GM21576 (cell line): ENCODE data around the gene FIS1.

ENCODE experiments used
- ATAC-seq: cut with Tn5 transposase; IDR thresholded peaks from one replicate; pipeline ENCODE4 v1.9.1; 2021; ENCODE audit warnings: mild to moderate bottlenecking, moderate library complexity; ENCODE audit not compliant: unreplicated experiment

The FIS1 gene

DNA sequence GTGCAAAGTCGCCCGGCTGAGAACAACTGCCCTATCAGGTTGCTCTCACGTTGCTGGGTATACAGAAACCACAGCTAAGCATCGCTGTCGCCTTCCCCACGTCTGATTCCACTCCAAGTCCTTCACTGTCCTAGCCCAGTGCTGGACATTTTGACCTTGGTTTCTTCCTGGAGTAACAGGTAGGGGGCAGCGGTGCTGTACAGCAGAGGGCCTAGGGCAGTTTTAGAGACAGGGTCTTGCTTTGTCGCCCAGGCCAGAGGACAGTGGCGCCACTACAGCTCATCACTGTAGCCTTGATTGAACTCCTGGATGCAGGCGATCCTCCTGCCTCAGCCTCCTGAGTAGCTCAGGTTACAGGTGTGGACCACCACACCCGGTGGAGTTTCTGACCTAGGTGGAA is 9.8 kb downstream of the FIS1 start:
- no peak for ATAC-seq

DNA sequence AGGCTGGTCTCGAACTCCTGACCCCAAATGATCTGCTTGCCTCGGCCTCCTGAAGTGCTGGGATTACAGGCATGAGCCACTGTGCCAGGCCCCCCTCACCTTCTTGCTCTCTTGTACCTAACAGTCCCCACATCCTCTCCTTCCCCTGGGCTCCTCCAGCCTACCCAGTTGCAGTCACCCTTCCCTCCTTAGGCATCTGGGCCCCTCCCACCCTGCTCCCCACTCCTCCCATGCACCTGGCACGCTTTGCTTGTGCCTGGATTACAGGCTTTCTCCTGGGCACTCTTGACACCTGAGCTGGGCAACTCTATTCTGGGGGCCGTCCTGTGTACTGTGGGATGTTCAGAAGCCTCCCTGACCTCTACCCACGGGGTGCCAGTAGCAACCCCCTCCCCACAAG is 10.2 kb downstream of the FIS1 start:
- ATAC-seq, result no peak

DNA sequence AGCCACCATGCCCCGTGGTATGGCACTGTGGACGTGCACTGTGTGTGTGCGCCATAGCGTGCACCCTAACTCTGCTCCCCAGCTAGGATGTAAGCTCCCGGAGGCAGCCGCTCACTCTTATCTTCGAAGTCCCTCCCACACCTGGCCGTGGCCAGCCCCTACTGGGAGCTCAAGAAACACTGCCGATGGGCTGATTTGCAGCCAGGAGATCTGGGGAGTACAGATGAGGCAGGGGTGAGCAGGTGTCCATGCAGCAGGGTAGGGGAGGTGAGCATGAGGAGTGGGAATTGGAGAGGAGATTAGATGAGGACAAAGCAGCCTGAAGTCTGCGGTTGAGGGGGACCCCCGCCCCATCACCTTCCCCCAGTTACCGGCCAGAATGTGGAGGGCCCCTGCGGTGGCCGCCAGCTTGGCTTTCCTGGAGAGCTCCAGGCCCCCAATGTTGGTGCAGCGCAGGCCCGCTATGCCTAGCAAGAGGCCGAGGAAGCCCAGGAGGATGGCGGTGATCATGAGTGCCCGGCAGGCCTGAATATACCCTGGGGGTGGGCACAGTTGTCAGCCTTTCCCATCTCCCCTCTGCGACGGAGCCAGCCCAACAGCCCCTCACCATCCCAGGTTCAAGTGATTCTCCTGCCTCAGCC is 10.9 kb downstream of the FIS1 start:
- ATAC-seq, result no peak

DNA sequence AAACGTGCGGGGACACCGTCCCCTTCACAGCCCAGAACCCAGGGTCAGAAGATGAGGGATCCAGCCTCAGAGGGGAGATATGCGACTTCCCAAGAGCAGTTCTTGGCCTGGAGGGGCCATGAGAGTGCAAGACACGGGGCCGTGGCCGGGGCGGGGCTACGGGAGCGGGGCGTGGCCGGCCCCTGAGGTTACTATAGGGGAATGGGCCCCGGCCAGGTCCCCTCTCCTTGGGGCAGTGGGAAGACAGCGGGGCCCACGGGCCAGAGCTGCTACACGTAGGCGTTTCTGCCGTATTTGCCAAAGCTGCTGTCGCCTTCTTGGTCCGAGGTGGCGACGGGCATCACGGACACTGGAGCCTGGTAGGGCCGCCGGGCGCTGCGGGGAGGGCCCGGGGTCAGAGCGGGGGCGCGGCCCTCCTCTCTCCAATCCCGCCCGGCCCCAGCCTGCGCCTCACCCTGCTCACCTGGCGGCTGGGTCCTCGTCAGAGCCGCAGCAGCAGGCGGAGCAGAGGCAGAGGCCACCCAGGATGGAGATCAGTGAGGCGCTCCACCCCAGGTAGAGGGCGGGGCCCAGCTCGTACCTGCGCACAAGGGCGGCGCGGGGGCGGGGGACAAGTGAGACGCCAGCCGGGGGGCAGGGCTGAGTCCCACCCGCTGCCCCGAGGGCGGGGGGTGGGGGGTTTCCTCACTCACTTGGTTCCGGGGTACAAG is 12.6 kb downstream of the FIS1 start:
- ATAC-seq, result no peak

DNA sequence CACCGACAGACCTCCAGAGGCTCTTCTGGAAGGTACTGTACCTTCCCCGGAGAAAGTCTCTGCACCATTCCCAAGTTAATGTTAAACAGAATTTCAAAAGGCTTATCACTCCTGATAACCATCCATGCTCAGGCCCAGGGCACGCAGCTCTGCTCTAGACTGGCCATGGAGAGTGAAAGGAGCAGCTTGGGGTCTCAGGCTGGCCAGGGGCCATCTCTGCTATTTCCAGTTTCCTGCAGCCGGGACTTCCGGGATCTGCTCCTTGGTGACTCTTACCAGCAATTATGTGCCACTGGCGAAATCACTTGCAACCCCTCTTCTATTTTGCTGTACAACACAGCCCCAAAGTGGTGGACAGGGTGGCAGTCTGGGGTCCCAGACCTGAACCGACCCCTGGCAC is 13.2 kb downstream of the FIS1 start:
- ATAC-seq, result no peak

DNA sequence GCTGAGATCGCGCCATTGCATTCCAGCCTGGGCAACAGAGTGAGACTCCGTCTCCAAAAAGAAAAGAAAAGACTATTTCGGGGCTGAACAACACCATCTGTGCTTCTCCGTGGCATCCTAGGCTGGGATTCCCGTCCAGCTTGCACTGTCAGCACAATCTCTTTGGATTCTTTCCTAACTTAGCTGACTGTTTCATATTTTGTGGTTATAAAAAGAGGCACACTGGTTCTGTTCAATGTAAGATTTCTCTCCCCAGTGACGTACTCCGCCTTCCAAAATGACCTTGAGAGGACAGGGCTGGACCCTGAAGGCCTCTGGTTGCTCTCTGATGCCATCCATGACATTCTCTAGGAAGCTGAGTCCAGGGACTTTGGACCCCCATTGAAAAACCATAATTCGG is 18.2 kb downstream of the FIS1 start:
- no peak for ATAC-seq

DNA sequence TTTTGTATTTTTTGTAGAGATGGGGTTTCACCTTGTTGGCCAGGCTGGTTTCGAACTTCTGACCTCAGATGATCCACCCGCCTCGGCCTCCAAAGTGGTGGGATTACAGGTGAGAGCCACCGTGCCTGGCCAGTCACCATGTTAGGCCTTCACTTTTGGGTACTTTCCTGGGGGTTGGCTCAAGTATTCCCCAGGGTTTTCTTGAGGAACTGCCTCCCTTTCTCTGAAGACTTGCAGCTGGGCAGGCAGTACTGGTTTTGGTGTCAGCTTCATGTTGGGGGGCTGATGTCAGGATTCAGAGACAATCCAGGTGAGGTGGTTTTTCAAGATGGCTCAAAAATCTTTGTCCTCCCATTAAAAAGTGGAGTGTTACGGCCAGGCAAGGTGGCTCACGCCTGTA is 19.2 kb downstream of the FIS1 start:
- no peak for ATAC-seq

DNA sequence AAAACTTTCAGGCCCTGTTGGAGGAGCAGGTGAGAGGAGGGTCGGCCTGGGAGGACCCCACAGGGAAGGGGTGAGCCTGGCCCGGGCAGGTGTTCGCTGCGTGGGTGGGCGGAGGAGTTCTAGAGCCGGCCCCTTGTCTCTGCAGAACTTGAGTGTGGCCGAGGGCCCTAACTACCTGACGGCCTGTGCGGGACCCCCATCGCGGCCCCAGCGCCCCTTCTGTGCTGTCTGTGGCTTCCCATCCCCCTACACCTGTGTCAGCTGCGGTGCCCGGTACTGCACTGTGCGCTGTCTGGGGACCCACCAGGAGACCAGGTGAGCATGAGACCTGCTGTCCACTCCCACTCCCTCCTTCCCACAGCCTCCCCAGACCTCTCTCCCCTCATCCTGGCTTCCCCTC is 21.4 kb downstream of the FIS1 start:
- ATAC-seq, result no peak

DNA sequence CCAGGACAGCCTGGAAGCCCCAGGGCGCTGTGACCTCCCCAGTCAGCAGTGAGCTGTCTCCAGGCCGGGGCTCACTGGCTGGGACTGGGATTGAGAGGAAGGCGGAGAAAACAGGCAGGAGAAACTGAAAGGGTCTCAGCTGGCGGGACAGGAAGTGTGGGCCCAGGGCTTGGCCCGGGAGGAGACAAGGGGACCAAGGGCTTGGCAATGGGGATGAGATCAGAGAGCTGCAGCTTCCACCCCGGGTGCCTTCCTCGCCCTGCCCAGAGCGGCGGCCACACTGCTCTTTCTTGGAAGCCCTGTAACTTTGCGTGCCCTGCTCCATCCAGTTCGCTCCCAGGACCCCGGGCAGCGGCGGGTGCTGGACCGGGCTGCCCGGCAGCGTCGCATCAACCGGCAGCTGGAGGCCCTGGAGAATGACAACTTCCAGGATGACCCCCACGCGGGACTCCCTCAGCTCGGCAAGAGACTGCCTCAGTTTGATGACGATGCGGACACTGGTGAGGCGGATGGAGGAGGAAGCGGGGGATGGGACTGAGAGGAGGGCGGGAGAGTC is 22.5 kb downstream of the FIS1 start:
- no peak for ATAC-seq

DNA sequence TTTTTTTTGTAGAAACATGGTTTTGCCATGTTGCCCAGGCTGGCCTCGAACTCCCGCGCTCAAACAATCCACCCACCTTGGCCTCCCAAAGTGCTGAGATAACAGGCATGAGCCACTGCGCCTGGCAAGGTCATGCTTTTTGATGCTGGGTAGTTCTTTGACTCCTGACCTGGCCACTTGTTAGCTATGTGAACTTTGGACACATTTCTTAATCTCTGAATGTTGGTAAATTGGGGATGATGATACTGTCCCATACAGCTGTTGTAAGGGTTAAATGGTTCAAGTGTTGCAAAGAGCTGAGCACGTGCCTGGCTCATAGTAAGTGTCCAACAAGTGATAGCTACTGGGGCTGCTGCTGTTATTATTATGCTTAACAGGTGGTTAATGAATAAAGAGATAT is 24.6 kb downstream of the FIS1 start:
- ATAC-seq, result no peak

DNA sequence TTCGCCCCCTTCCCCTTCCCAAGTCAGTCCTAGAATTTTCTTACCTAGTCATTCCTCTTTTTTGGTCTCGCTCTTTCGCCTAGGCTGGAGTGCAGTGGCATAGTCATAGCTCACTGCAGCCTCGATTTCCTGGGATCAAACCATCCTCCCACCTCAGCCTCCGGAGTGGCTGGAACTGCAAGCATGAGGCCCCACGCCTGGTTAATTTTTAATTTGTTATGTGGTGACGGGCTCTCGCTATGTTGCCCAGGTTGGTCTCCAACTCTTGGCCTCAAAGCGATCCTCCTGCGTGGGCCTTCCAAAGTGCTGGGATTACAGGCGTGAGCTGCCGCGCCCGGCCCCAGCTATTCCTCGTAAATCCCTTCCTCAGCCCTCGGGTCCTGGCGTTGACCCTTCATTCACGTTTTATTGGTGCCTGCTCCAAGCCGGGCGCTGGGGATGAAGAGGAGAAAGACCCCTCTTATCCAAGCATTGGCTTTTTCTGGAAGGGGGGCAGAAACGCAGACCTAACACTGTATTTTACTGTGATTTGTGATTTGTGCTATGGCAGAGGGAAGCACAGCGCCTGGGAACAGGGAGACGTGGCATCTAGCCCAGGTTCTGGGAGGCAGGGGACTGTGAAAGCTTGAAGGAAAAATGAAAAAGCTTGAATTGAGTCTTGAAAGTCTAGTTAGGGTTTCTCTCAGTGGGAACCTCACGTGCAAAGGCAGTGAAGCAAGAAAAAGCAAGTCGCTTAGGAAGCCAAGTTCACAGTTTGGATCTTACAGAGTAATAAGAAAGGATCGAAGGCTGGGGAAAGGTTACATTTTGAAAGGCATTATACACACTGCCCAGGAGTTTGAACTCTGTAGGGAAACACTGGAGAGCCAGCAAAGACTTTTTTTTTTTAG is 26.4 kb downstream of the FIS1 start:
- ATAC-seq, result no peak

DNA sequence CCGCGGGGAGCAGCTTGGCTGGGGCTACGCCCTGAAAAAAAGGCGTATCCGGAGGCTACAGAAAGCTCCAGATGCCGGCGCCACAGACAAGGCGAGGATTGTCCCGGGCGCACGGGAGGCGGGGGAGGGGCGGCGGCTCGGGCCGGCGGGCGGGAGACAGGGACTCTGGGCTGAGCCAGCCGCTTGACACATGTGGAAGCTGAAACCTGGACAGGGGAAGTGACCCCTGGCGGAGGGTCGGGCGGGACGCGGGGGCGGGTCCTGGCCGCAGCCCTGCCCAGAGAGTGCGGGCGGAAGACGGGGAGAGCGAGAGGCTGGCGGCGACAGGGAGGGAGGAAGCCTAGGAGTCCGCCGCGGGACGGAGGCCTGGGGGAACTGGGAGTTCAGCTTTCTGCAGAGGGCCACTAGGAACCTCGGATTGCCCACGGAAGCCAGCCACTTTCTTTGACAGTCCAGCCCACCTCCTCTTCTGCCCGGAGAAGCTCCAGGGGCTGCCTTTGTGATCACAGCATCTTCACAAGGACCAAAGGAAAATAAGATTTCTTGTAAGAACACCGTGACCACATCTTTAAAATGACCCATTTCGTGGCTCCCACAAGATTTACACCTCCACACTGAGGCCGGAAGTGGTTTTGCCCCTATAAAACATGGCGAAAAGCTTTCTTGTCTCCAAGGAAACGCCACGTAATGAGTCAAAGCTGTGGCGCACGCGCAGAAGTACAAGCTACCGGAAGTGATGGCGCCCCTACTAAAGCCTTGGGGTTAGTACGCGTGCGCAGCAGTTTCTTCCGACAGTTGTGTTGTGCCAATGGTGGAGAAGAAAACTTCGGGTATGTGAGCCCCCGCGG is 27.3 kb downstream of the FIS1 start, which contains the start of the genes PLOD3 and ZNHIT1:
Gene PLOD3 (minus strand): TSS at position 194 of the 848 bp plus-strand sequence. CDS start 307 bp downstream, outside the sequence.
Gene ZNHIT1 (plus strand): TSS at position 778 of the 848 bp plus-strand sequence. CDS start 31 bp downstream, at position 809.
- ATAC-seq, result peak; percentile 58

DNA sequence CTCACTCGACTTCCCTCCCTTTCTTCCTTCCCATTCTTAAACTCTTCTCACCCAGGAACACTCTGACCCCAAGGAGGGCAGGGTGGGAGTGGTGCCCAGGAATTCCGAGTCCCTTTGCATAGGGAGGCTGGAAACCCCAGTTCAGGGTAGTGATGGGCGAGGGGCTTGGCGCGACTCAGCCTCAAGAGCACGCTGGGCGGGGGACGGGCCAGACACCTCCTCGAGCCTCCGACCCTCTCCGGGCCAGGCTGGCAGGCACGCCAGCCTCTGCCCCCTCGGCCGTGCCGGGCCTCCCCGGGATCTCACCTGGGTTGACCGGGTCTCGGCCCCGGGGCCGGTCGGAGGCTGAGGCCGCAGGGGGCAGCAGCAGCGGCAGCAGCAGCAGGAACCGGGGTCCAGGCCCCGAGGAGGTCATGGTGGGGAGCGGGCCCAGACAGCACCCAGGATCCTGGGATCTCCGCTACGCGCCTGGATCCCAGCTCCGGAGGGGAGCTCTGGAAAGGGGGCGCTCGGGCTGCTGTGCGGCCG is 28.0 kb downstream of the FIS1 start:
- peak; percentile 31 for ATAC-seq

DNA sequence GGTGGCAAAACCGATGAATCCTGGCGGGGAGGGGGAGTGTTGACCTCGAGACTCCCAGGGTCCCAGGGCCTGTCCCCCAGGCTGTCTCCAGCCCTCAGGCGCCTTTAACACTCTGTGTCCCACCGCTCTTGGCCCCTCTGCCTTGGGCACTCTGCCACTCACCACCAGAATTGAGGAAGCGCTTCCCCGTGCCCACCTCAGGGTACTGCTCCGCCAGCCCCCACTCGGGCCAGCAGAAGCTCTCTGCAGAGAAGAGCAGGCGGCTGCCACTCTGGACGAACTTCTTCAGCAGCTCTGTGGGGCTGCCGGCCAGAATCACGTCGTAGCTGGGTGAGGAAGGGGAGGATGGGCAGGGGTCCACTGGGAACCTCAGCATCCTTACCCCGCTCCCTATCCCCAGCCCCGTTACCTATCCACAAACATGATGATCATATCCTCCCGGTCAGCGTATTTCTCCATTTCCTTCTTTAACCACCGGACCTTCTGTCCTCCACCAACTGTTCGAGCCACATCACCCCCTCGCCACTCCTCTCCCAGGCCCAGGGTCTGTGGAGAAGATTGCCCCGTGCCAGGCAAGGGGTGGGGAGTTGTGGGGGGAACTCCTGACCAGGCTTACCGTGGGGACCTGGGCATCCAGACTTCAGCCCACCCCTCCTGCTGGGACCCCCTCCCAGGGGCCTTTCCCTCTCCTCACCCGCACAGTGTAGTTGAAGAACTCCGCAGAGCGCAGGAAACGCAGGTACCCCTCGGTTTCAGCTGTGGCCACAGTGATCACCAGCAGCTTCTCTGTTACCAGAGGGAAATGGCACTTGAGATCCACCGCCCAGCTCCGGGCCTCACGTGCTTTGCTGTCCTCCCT is 28.7 kb downstream of the FIS1 start:
- no peak for ATAC-seq

DNA sequence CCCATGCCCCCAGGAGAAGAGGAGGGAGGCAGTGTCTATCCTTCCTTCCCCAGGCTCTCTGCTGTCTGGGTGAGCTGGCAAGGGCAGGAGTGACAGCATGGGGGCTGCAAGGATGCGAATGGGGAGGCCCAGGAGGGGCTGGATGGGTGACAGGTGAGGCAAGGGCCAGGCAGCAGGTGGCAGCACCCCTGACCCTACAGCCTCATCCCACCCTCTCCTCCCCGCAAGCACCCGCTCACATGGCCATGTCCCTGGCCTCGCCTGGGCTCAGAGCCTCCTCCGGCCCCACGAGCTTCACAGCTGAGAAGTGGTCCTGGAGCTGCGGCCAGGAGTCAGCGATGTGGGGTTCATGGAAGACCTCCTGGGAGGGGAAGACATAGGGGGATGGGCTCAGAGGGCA is 32.9 kb downstream of the FIS1 start:
- no peak for ATAC-seq

DNA sequence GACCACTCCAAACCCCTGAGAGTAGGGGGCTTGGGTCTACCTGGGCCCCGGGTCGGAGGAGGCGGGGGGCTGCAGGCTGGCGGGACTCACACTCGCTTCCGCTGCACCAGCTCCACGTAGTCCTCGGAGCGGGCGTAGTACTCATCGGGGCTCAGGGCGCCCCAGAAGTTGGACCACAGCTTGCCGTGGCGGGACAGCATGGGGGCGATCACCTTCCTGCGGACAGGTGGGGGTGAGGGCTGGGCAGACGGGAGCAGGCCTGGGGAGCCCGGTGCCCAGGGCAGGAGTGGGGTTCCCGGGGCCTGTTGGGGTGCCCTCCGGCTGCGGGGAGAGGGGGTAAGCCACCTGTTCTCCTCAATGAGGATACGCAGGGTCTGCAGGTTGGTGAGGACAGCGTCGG is 33.4 kb downstream of the FIS1 start:
- ATAC-seq, result no peak

DNA sequence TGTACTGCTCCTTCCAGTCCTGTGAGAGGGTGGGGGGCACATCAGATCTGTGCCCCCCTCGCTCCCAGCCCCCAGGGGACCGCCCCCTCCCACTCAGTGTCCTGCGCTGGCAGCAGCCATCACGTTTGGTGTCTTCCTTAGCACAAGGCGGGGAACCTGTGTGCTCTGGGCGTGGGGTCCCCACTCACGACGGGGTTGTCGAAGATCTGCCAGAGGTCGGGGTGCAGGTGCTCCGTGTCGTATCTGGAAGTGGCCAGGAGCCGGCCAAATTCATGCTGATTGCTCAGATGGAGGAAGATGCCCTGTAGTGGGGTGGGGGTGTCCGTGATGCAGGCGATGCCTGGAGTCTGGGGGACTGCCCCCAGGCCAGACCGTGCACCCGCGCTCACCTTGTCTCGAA is 34.7 kb downstream of the FIS1 start:
- no peak for ATAC-seq

DNA sequence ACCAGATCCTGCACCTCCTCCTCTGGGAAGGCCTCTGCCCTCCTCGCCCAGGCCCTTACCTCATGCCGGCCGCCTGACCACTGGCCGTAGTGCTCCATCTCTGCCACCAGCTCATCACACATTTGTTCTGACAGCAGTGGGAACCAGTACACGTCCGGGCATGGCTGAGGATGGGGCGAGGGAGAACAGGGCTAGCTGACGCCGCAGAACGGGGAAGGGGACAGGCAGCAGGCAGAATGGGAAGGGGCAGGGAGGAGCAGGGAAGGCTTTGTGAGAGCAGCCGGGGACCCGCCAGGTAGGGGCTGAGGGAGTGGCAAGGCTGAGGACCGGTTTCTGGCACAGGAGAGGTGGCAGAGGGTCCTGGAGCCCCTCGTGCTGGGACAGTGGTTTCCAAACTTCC is 36.1 kb downstream of the FIS1 start:
- ATAC-seq, result no peak

DNA sequence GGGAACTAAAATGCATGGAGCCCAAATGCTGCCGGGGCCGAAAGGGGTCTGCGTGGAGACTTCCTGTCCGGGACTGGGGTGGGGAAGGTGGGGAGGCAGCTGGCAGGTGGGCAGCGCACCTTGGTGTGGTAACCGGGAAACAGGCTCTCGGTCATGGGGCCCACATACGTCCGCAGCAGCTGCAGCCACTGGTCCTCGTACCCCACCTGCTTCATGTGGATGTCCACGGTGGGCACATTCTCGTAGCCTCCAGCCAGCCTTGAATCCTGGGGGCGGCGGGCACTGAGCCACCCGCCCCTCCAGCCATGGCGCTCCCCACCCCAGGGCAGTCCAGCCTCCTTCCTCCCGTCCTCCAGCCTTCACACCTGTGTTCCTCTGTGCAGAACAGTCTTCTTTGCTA is 37.4 kb downstream of the FIS1 start:
- no peak for ATAC-seq
